ENCODE data around the gene CDH24. TPM values are rescaled to one million over a fixed set of nuclear protein-coding genes. Genes with fewer than 3 reads are reported as not detected.

CDH24 gene
- total and polyA plus RNA-seq, 2 experiments from 2014 or later: 1.5 to 3.8 TPM

DNA sequence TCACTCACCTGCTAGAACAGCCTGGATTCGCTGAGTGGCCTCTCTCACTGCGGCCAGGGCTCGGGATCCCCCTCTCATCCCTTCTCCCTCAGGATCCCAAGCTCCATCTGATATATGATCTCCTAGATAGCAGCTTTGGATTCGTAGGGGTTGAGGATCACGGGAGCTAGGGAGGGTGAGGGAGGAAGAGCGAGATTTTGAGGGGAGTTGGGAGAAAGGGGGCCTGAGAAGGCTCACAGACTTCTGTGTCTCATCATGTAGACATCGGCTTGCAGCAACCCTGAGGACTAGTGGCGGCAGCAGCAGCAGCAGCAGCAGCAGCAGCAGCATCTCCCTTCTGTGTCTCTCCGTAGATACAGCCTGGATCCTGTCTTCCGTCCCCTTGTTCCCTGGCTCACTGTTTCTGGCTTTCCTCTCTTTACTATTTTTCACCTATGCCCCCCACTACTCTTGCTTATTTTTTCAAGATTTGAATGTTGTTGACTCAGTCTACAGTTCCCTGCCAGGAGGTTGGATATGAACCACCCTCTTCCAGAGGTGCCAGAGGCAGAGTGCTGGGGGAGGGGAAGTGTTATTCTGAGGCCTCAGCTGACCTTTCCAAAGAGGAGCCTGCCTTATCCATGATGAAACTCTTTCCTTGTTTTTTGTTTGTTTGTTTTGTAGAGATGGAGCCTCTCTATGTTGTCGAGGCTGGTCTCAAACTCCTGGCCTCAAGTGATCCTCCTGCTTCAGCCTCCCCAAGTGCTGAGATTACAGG is 47.4 kb upstream of the CDH24 start, which contains the start of gene CIROP:
TSS of gene CIROP (minus strand) at position 399 of the 757 bp plus-strand sequence. CDS start at position 330, 69 bp downstream.
- H3K27ac ChIP-seq: no peak within 1 kb of the TSS
- no peaks in the 10 kb centered on the region for H3K27me3 ChIP-seq (replicated peaks; ENCODE audit: insufficient read depth)
- peaks cover 14% of the 10 kb centered on the region for H3F3A ChIP-seq (ENCODE audit: insufficient read depth)
- no peak within 1 kb of the TSS for H3K4me3 ChIP-seq
- TF ChIP-seq EZH2 (IDR thresholded peaks at IDR 0.05; ENCODE audit: insufficient read depth, poor library complexity, severe bottlenecking): no peak
- no peak for TF ChIP-seq EZH2phosphoT487 (IDR thresholded peaks at IDR 0.05; ENCODE audit: insufficient read depth, low read depth)
- peak; percentile 36 for DNase-seq
- peaks cover 9% of the 10 kb centered on the region for H3K79me2 ChIP-seq (ENCODE audit: insufficient read depth)
- in situ Hi-C loops (cut with MboI): no loop called here
- no peaks in the 10 kb centered on the region for H3K9me2 ChIP-seq (ENCODE audit: insufficient read depth)
- H2AFZ ChIP-seq: no peak within 1 kb of the TSS
- H3K9me3 ChIP-seq (ENCODE audit: low read depth): no peaks in the 10 kb centered on the region
- H4K20me1 ChIP-seq (ENCODE audit: insufficient read depth): no peaks in the 10 kb centered on the region
- 61 to 62% methylated on average over 11 of the region's 11 CpGs for WGBS, 2 experiments (ENCODE audit: low coverage in 1 of 2, low lambda C conversion rate in 2 of 2, missing lambda C conversion rate in 2 of 2)
- H3K9ac ChIP-seq: no peak within 1 kb of the TSS
- H3K36me3 ChIP-seq (ENCODE audit: low read depth): no peaks in the 10 kb centered on the region
- 0 out of 2 replicates have a peak, but pooled peaks cover 4% of the 10 kb centered on the region for H3K4me1 ChIP-seq (ENCODE audit: insufficient read depth)
- no peak within 1 kb of the TSS for H3K4me2 ChIP-seq (ENCODE audit: unreplicated experiment)

DNA sequence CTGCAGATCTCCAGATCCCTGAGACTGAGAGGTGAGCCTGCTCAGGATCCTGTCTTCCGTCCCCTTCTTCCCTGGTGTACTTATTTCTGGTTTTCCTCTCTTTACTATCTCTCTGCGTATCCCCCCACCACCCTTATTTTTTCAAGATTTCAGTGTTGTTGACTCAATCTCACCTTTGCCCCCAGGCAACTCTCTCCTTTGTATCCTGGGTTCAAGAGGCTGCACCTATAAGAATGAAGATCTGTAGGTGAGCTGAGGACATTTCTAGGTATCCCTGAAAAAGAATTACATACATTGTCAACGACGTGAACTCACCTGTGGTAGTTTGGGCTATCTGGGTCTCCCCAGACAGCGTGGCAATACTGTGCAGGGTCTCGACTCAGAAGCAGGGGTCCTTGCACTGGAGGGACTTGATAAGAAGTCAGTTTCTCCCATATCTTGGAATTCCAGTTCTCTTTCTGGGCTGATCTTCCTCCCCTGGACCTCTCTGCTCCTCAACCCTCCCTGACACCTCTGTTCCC is 46.8 kb upstream of the CDH24 start:
- no peak overlapping the region for H3K9ac ChIP-seq
- 0 out of 2 replicates have a peak, but pooled peaks cover under 1% of the 10 kb centered on the region for H4K20me1 ChIP-seq (ENCODE audit: insufficient read depth)
- no peaks in the 10 kb centered on the region for H3K9me3 ChIP-seq (ENCODE audit: low read depth)
- in situ Hi-C loops (cut with MboI): no loop called here
- H2AFZ ChIP-seq: no peak overlapping the region
- H3K4me2 ChIP-seq (ENCODE audit: unreplicated experiment): no peak overlapping the region
- H3K36me3 ChIP-seq (ENCODE audit: low read depth): no peaks in the 10 kb centered on the region
- H3F3A ChIP-seq (ENCODE audit: insufficient read depth): peaks cover 14% of the 10 kb centered on the region
- H3K9me2 ChIP-seq (ENCODE audit: insufficient read depth): no peaks in the 10 kb centered on the region
- DNase-seq: no peak
- no peaks in the 10 kb centered on the region for H3K27me3 ChIP-seq (replicated peaks; ENCODE audit: insufficient read depth)
- no peak overlapping the region for H3K27ac ChIP-seq
- TF ChIP-seq EZH2 (IDR thresholded peaks at IDR 0.05; ENCODE audit: insufficient read depth, poor library complexity, severe bottlenecking): no peak
- no peak for TF ChIP-seq EZH2phosphoT487 (IDR thresholded peaks at IDR 0.05; ENCODE audit: insufficient read depth, low read depth)
- H3K4me3 ChIP-seq: no peak overlapping the region
- peaks cover 15% of the 10 kb centered on the region for H3K79me2 ChIP-seq (ENCODE audit: insufficient read depth)
- WGBS, 2 experiments (ENCODE audit: low coverage in 1 of 2, low lambda C conversion rate in 2 of 2, missing lambda C conversion rate in 2 of 2): 81% methylated on average over 6 of the region's 6 CpGs
- 0 out of 2 replicates have a peak, but pooled peaks cover 4% of the 10 kb centered on the region for H3K4me1 ChIP-seq (ENCODE audit: insufficient read depth)

DNA sequence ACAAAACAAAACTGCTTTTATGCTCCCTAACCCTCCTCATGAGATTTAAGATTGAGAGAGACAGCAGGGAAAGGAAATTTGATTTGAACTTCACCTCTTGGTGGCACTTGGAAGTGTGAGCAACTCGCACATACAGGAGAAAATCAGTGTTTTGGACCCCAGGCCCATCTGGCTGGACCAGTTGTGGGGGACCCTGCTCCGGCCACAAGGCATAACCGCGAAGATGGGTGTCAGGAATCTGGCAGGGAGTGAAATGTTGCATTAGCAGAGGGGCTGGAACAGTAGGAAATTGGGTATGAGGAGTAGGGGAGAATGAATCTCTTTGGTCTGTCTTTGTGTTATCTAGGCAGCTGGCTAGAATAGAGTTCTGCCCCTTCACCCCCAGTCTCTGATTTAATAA is 46.3 kb upstream of the CDH24 start:
- no peak for DNase-seq
- Histone ChIP-seq H3K27me3 (replicated peaks; ENCODE audit: insufficient read depth) (no peaks in the 10 kb centered on the region), H3K79me2 (ENCODE audit: insufficient read depth) (peaks cover 20% of the 10 kb centered on the region), H4K20me1 (ENCODE audit: insufficient read depth) (0 out of 2 replicates have a peak, but pooled peaks cover 6% of the 10 kb centered on the region), H3K4me2 (ENCODE audit: unreplicated experiment) (no peak overlapping the region), H3K9ac (no peak overlapping the region), H3K36me3 (ENCODE audit: low read depth) (peaks cover 4% of the 10 kb centered on the region; the same call in 1 of the 2 replicates), H3K9me3 (ENCODE audit: low read depth) (no peaks in the 10 kb centered on the region), H3K4me1 (ENCODE audit: insufficient read depth) (0 out of 2 replicates have a peak, but pooled peaks cover 4% of the 10 kb centered on the region), H3K4me3 (no peak overlapping the region), H3F3A (ENCODE audit: insufficient read depth) (peaks cover 14% of the 10 kb centered on the region), H3K27ac (no peak overlapping the region), H3K9me2 (ENCODE audit: insufficient read depth) (no peaks in the 10 kb centered on the region), H2AFZ (no peak overlapping the region)
- TF ChIP-seq EZH2 (IDR thresholded peaks at IDR 0.05; ENCODE audit: insufficient read depth, poor library complexity, severe bottlenecking) (no peak), EZH2phosphoT487 (IDR thresholded peaks at IDR 0.05; ENCODE audit: insufficient read depth, low read depth) (no peak)
- WGBS, 2 experiments (ENCODE audit: low coverage in 1 of 2, low lambda C conversion rate in 2 of 2, missing lambda C conversion rate in 2 of 2): 83 to 89% methylated on average over 4 of the region's 4 CpGs
- in situ Hi-C loops (cut with MboI): no loop called here

DNA sequence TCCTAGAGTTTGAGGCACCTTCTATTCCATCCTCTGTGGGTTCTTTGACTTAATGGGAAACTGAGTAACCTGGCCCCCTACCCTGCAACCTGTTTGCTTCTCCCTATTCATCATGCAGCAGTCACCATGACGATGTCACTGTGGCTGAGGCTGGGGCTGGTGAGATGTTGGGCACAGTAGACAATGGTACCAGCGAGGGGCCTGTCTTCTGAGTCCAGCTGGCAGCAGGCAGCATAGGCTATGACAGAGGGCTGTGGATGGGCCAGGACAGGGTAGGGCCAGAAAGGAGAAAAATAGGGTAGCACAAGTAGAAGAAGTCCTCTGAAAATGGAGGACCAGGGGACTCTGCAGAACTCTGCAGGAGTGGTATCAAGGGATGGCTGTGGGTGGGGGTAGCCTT is 45.5 kb upstream of the CDH24 start:
- Histone ChIP-seq H3K4me1 (ENCODE audit: insufficient read depth) (peaks cover 5% of the 10 kb centered on the region; the same call in 1 of the 2 replicates), H3K79me2 (ENCODE audit: insufficient read depth) (peaks cover 28% of the 10 kb centered on the region), H3K9ac (no peak overlapping the region), H2AFZ (no peak overlapping the region), H3K36me3 (ENCODE audit: low read depth) (peaks cover 12% of the 10 kb centered on the region; the same call in 1 of the 2 replicates), H3F3A (ENCODE audit: insufficient read depth) (peaks cover 14% of the 10 kb centered on the region), H3K4me2 (ENCODE audit: unreplicated experiment) (no peak overlapping the region), H3K4me3 (no peak overlapping the region), H3K9me2 (ENCODE audit: insufficient read depth) (no peaks in the 10 kb centered on the region), H3K27ac (no peak overlapping the region), H3K27me3 (replicated peaks; ENCODE audit: insufficient read depth) (no peaks in the 10 kb centered on the region), H3K9me3 (ENCODE audit: low read depth) (no peaks in the 10 kb centered on the region), H4K20me1 (ENCODE audit: insufficient read depth) (peaks cover 13% of the 10 kb centered on the region; the same call in 1 of the 2 replicates)
- no peak for TF ChIP-seq EZH2phosphoT487 (IDR thresholded peaks at IDR 0.05; ENCODE audit: insufficient read depth, low read depth)
- TF ChIP-seq EZH2 (IDR thresholded peaks at IDR 0.05; ENCODE audit: insufficient read depth, poor library complexity, severe bottlenecking): no peak
- no peak for DNase-seq
- 90 to 98% methylated on average over 2 of the region's 2 CpGs for WGBS, 2 experiments (ENCODE audit: low coverage in 1 of 2, low lambda C conversion rate in 2 of 2, missing lambda C conversion rate in 2 of 2)
- in situ Hi-C loops (cut with MboI): no loop called here

All from GM23248 (cell line).